Measurements from ENCODE around the gene WNT7A.

WNT7A gene

DNA sequence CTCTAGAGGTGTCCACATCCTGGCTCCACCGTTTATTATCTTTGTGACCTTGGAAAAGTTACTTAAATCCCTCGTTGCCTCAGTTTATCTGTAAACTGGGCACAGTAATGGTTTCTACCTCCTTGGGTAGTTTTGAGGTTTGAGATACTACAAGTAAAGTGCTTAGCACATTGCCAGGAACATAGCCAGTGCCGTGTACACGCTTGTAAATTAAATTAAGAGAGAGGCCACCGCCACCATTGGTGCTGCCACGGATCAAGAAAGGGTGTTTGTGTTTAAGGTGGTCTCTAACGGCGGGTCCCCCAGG lies 5.8 kb upstream of the WNT7A start:
- in situ Hi-C loops (cut with HindIII; ENCODE audit: low sequenced_read_pairs) = no loop called here

DNA sequence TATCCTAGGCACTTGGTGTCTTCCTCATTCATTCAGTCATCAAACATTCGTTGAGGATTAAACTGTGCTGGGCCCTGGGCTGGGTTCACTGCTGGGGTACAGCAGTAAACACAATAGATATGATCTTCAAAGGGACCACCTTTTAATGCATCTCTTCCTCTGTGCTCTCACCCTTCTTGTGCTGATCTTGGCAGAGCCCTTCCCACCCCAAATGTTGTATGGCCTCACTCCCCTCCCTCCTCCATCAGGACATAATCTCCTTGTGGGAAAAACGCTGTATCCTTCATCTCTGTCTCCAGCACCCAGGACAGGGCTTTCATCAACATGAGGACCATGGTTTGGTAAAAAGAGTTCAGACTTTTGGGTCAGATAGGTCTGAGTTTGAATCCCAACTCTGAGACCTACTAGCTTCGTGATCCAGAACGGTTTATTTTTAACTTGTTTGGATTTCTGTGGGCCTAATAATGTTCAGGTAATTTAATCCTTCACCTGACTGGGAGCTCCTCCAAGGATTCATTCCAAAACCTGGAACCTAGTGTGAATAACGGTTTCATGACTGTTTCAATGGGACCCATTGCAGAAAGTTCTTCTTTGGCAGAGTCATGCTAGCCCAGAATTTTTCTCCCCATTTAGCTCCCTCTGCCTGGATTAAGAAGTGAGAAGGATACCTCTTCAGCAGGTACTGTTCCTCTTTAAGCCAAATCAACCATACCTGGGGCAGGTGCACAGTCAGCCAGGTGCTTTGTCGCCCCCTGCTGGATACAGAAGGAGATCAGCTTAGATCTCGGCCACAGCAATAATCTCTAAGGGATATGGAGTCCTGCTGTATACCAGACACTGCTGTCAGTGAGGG lies 5.2 kb upstream of the WNT7A start:
- in situ Hi-C loops (cut with HindIII; ENCODE audit: low sequenced_read_pairs) = no loop called here

DNA sequence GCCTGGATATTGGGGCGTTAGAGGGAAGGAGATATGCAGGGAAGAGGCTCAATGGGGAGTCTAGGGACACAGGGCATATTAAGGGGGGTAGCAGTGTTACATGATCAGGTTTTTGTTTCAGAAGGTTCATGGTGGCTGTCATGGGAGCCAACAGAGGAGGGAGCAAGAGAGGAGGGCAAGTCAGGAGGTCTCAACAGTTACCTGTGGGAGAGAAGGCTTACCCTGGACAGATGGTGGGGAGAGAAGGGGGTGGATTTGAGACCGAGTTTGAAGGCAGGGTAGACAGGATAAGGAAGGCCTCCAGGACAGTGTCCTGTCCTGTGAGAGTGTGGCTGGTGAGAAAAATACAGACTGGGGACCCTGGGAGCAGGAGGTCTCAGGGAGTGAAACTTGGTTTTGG lies 3.8 kb upstream of the WNT7A start:
- in situ Hi-C loops (cut with HindIII; ENCODE audit: low sequenced_read_pairs) = no loop called here

DNA sequence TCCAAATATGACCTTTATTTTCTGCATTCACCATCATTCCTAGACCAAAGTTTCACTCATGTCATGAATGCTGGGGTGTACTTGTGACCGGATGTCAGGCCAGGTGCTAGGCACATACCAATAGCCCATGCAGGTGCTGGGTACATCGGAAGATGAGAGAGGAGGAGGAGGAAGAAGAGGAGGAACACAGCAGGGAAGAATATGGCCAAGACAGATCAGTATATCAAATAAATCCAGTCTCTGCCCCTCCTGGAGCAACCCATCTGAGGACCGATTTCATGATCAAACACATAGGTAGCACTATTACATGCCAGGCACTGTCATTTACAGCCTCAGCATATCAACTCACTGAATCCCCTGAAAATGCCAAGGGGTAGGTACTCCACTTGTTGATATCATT lies 3.0 kb upstream of the WNT7A start:
- in situ Hi-C loops (cut with HindIII; ENCODE audit: low sequenced_read_pairs) = no loop called here

DNA sequence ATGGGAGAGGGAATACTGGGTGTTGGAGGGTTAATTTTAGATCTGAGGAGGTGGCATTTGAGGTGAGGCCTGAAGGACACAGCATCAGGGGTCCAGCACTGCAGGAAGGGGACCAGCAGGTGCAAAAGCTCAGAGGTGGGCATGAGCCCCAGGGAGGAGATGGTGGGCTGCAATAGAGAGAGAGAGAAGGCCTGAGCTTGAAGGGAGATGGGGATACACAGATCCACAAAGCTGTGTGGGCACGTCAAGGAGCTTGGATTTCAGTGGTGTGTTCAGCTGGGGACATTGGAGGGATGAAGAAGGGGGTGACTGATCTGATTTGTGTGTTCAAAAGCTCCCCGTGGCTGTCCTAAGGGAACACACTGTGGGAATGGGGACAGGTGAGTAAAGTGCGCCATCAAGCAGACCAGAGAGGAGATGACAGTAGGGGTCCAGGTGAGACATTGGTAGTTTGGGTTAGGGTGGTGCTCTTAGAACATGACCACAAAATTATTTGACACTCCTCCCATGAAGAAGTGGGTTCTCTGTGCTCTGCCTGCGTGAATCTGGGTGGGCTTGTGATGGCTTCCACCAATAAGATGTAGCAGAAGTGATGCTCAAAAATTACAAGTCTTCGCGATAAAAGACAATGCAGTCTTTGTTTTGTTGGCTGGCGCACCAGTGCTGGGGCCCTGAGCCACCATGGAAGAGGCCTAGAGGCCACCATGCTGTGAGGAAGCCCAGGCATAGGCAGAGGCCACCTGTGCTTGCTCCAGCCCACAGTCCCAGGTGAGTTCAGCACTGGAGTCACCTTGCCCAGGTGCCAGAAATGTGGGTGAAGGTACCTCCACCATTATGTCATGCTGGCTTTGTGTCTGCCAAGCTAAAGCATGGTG lies 1.9 kb upstream of the WNT7A start:
- in situ Hi-C loops (cut with HindIII; ENCODE audit: low sequenced_read_pairs) = no loop called here

DNA sequence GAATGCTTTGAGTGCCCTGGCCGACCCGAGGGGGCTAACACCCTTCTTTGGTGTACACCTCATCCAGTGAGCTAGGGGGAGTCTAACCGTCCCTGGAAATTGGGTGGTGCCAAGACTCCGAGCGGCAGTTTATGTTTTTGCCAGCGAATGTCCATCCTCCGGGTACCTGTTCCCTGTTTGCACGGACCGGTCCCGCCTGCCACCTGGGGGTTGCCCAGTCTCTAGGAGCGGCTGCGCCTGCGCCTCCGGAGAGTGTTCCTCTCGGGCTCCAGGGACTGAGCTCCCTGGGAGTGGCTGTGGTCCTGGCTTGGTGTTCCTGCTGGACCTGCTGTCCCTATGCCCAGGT lies 913 bp upstream of the WNT7A start:
- in situ Hi-C loops (cut with HindIII; ENCODE audit: low sequenced_read_pairs) = no loop called here

DNA sequence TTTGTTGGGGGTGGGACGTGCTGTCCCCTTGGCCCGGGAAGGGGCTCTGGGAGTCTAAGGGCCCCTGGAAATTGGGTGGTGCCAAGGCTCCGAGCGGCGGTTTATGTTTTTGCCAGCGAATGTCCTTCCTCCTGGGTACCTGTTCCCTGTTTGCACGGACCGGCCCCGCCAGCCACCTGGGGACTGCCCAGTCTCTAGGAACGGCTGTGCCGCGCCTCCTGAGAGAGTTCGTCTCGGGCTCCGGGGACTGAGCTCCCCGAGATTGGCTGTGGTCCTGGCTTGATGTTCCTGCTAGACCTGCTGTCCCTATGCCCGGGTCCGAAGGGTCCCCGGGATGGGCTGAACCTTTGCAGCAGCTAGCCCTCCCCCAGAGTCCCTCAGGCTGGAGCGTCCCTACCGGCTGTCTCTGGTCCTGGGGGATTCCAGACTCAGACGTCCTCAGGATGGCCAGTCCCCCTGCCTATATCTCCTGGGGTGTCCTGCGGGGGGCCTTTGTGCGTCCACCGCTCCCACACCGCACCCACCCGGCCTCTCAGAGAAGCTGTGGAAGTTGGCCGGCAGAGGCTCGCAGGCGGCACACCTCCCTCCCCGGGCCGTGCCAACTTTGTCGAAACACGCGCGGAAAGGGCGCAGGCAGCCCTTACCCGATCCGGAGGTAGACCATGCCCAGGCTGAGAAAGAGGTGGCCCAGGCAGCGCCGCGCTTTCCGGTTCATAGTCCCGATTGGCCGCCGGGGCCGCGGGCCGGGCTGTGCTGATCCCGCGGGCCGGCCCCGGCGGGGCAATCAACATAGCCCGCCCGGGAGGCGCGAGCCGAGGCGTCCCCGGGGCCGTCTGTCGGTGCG lies 547 bp downstream of the WNT7A start:
- in situ Hi-C loops (cut with HindIII; ENCODE audit: low sequenced_read_pairs) = no loop called here

DNA sequence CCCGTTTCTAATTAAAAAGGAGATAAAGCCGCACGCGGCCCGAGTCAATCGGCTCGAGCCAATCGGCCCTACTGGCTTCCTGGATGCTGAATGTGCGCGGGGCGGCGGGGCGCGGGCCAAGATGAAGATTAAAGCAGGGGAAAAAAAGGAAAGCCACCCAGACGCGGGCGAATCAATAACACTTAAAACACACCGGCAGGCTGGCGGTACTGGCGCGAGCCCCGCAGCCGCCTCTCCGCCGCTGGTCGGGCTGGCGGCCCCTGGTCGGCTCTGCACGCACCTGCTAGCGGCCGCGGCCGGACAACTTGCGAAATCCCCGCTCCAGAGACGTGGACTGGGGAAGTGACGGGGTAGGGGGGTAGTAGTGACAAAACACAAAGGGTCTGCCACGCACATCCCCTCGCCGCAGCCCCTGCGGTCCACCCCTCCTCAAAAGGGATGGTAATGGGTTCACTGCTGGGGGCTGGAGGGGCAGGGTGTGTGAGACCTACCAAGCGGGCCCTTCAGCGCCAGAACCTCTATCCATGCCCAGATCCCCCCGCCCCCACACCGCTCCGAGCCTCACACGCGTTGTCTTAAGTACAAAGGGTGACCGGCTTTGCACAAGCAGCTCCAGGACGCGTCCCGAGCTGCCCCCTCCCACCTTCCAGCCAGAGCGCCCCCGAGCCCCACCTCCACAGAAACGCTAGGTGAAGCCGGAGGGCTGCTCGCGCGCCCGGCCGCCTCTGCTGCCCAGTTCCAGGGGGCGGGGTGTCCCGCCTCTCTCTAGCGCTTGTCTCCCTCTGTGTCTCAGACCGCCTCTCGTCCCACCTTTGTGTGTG lies 1.4 kb downstream of the WNT7A start:
- in situ Hi-C loops (cut with HindIII; ENCODE audit: low sequenced_read_pairs) = no loop called here

DNA sequence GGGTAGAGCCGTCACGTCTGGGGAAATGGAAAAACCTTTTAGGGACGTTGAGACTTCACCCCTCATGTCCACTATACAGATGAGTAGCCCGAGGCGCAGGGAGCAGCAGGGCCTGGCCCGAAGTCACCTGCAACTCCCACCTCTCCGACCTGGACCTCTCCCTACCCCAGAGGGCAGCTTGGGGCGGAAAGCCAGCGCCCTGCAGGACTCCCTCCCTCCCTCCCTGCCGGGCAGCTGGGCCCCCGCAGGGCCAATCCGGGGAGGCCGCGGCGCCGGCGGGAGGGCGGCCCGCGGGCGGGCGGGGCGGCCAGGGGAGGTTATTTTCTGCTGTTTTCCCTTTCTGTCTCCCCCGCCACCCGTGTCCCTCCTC lies 2.0 kb downstream of the WNT7A start:
- in situ Hi-C loops (cut with HindIII; ENCODE audit: low sequenced_read_pairs) = no loop called here

DNA sequence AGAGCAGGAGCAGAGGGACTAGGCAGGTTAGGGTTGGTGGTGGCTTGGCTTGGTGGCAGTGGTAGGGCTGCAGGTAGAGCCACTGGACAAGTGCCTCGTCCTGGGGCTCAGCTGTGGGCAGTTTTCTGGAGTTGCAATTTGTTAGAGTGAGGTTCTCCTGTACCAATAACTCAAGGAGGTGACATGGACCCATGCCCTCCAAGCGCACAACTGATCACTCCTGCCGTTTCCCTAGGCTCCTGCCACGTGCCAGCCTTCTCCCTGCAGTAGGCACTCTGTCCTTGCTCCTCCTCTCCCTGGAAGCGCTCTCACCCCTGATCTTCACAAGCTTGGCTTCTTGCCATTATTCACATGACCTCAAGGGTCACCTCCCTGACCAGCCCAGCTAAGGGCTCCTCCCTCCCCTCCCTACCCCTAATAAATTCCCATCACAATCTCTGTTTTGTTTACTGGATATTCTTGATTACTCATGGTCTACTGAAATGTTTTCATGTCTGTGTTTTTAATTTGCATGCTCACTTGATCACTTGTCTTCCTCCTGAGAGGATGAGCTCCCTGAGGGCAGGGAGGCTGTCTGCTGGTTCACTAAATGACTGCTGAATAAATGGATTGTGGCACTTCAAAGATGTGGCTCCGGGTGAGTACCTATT lies 3.3 kb downstream of the WNT7A start:
- in situ Hi-C loops (cut with HindIII; ENCODE audit: low sequenced_read_pairs) = no loop called here

DNA sequence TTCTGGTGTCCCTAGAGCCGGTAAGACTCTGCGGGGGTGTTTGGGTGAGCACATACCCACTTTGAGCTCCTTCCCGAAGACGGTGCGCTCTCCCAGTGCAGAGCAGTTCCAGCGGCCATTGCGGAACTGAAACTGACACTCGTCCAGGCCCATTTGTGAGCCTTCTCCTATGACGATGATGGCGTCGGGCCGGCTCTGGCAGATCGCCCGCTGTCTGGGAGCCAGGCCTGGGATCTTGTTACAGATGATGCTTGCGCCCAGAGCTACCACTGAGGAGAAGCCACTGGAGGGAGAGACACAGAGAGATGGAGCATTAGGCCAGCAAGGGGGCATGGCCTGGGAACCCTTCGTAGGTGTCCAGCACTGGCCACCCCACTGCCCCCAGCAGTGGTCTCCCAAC lies 5.0 kb downstream of the WNT7A start:
- in situ Hi-C loops (cut with HindIII; ENCODE audit: low sequenced_read_pairs) = no loop called here

DNA sequence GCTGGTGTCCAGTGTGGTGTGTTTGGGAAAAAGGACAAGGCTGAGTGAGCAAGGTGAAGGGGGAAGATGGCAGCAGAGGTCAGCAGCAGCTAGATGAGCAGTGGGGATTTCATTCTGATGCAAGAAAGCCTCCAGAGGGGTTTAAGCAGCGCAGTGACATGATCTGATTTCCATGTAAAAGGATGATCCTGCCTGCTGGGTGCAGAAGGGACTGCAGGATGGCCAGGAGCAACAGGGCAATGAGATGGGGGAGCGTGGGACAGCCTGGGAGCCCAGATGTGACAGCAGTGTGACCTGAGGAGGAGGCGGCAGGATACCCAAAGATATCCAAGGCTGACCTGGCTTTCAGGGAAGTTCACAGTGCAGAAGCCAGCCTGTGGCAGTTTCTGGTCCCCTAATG lies 6.1 kb downstream of the WNT7A start:
- in situ Hi-C loops (cut with HindIII; ENCODE audit: low sequenced_read_pairs) = no loop called here

DNA sequence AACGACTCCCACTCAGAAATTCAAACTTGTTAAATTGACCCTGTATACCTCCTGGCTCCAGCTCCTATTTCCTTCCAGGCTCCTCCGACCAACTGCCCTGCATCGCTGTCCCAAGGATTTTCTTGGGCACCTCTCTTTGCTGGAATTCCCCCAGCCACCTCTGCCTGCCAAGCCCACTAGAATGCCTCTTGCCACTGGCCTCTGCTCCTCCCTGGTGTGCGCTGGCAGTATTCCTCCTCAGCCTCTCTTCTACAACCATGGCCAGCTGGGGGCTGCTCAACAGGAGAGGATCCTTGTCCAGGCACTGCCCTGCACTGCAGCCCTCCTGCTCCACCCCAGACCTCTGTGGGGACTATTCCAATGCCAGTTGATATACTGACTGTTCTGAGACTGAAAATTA lies 7.4 kb downstream of the WNT7A start:
- in situ Hi-C loops (cut with HindIII; ENCODE audit: low sequenced_read_pairs) = no loop called here

DNA sequence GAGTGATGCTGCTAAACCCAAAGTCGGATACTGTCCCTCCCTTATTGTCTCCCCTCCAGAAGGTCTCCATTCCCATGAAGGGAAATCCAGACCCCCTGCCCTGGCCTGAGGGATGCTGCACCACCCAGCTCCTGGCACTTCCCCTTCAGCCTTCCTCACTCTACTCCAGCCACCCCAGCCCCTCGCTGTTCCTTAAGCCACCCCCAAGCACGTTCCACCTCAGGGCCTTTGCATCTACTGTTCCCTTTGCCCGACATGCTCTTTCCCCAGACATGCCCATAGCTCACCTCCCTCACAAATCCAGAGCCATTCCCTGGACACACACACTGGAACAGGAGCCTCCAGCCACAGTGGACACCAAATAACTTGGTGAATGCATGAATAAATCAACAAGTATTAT lies 8.1 kb downstream of the WNT7A start:
- in situ Hi-C loops (cut with HindIII; ENCODE audit: low sequenced_read_pairs) = no loop called here

DNA sequence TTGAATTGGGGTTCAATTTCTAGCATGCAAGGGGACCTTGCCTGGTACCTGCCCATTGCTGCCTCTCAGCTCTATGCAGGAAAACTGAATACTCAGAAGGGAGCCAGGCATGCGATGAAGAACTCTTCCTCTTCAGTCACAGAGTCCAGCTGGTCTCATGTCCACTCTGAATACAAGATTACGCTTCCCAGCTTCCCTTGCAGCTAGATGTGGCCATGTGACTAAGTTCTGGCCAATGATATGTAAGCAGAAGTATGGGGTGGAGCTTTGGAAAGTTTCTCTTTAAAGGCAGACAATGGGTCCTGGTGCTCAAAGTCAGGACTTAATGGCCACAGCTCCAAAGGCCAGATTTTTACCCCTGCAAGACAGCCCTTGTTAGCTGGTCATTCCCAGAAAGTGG lies 9.0 kb downstream of the WNT7A start:
- in situ Hi-C loops (cut with HindIII; ENCODE audit: low sequenced_read_pairs) = no loop called here

DNA sequence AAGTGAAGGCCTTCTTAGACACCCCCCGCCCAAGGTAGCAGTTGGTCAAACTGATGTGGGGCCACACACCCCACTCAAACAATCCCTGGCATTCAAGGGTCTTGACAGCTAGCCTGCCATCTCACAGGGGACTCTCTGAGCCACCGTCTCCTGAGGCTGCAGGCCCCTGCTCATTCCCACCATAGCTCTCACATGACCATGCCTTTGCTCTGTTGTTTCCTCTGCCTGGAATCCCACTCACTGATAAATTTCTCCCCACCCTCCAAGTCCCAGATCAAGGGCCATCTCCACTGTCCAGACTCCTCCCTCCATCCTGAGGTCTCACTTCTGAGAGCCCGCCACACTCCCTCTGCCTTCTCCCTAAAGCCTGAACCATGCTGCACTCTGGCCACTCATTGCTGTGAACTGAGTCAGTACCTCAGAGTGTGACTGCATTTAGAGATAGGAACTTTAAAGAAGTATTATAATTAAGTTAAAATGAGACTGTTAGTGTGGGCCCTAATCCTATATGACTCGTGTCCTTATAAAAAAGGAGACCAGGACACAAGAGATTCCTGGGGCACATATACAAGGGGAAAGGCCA lies 10.0 kb downstream of the WNT7A start:
- in situ Hi-C loops (cut with HindIII; ENCODE audit: low sequenced_read_pairs) = no loop called here

DNA sequence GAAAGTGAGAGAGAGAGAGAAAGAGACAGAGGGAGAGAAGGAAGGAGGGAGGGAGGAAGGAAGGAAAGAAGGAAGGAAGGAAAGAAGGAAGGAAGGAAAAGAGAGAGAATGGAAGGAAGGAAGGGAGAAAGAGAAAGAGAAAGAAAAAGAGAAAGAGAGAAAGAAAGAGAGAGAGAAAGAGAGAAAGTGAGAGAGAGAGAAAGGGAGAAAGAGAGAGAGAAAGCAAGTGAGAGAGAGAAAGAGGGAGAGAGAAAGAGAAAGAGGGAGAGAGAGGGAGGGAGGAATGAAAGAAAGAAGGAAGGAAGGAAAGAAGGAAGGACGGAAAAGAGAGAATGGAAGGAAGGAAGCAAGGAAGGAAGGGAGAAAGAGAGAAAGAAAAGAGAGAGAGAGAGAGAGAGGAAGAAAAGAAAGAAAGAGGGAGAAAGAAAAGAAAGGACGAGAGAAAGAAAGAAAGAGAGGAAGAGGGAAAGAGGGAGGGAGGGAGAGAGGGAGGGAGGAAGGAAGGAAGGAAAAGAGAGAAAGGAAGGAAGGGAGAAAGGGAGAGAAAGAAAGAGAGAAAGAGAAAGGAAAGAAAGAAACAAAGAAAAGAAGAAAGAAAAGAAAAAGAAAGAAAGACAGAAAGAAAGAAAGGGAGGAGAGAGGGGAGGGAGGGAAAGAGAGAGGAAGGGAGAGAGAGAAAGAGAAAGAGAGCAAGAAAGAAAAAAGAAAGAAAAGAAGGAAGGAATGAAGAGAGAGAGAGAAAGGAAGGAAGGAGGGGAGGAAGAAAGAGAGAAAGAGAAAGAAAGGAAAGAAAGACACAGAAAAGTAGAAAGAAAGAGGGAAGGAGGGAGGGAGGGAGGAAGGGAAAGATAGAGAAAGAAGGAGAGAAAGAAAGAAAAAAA lies 10.8 kb downstream of the WNT7A start:
- in situ Hi-C loops (cut with HindIII; ENCODE audit: low sequenced_read_pairs) = no loop called here

DNA sequence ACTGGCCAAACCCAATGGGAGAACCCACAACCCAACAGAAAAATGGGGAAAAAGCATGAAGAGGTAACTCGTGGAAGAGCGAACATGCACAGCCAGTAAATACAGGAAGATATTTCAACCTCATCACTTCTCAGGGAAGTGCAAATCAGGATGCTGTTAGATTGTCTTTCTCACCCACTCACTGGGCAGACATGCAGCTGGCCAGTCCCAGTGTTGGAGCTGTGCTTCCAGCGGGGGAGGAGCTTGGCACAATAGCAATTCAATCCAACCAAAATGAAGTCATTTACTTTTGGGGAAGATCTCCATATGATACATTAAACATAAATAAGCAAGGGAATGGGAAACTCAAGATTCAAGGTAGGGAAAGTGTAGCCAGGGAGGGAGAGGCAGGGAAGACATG lies 12.1 kb downstream of the WNT7A start:
- in situ Hi-C loops (cut with HindIII; ENCODE audit: low sequenced_read_pairs) = no loop called here

Data from endothelial cell of hepatic sinusoid (primary cell).